HG02571 (cell line): ENCODE data around the gene ITGAL.
"Not testable (repeated sequence)": the region's sequence is repeated elsewhere in the genome, so short reads cannot be mapped to it uniquely, and the experiment has no call there.

ENCODE experiments used
- ATAC-seq: cut with Tn5 transposase; IDR thresholded peaks from one replicate; pipeline ENCODE4 v1.9.1; 2021; ENCODE audit warnings: mild to moderate bottlenecking, moderate library complexity; ENCODE audit not compliant: unreplicated experiment

Gene ITGAL

GRCh38 chr16:30457743-30458560 is 14.6 kb upstream of the ITGAL start:
- no peak for ATAC-seq

GRCh38 chr16:30458561-30459394 is 13.8 kb upstream of the ITGAL start:
- peak; percentile 72 for ATAC-seq

GRCh38 chr16:30459456-30459855 is 13.1 kb upstream of the ITGAL start:
- ATAC-seq, result no peak

GRCh38 chr16:30461426-30461825 is 11.1 kb upstream of the ITGAL start:
- ATAC-seq, result not testable (repeated sequence)

GRCh38 chr16:30464078-30464477 is 8.5 kb upstream of the ITGAL start:
- ATAC-seq, result no peak

- ATAC-seq, result no peak
These were observed 2.4 kb upstream of the ITGAL start for GRCh38 chr16:30470170-30470512.

GRCh38 chr16:30470632-30470995 is 1.9 kb upstream of the ITGAL start:
- no peak for ATAC-seq

- ATAC-seq, result peak; percentile 44
These were observed 910 bp downstream of the ITGAL start for GRCh38 chr16:30473231-30474073.

GRCh38 chr16:30474074-30474452 is 1.5 kb downstream of the ITGAL start:
- ATAC-seq, result no peak

GRCh38 chr16:30474684-30475083 is 2.1 kb downstream of the ITGAL start:
- ATAC-seq, result no peak

GRCh38 chr16:30476991-30477390 is 4.4 kb downstream of the ITGAL start:
- ATAC-seq, result no peak

- not testable (repeated sequence) for ATAC-seq
These were observed 5.2 kb downstream of the ITGAL start for GRCh38 chr16:30477773-30478172.

GRCh38 chr16:30478766-30479478 is 6.4 kb downstream of the ITGAL start:
- ATAC-seq, result no peak

- ATAC-seq, result no peak
These were observed 8.8 kb downstream of the ITGAL start for GRCh38 chr16:30481381-30481780.

GRCh38 chr16:30482366-30482765 is 9.8 kb downstream of the ITGAL start:
- ATAC-seq, result no peak

- ATAC-seq, result no peak
These were observed 12.3 kb downstream of the ITGAL start for GRCh38 chr16:30484887-30485286.

GRCh38 chr16:30485818-30486436 is 13.4 kb downstream of the ITGAL start:
- ATAC-seq, result no peak

- no peak for ATAC-seq
These were observed 16.4 kb downstream of the ITGAL start for GRCh38 chr16:30488764-30489605.

- ATAC-seq, result no peak
These were observed 17.7 kb downstream of the ITGAL start for GRCh38 chr16:30490210-30490609.
